HL-60 (cell line): Measurements from ENCODE around the gene NPEPL1.

ENCODE experiments used
- GABPA ChIP-seq: IDR thresholded peaks from 2 replicates; pipeline ENCODE4 v1.6.1; 2012; ENCODE audit warnings: low read depth
- POLR2AphosphoS5 ChIP-seq: IDR thresholded peaks from 2 replicates; pipeline ENCODE4 v1.6.1; 2012; ENCODE audit warnings: low read depth
- SPI1 ChIP-seq: IDR thresholded peaks from 2 replicates; pipeline ENCODE4 v1.6.1; 2012; ENCODE audit warnings: low read depth, mild to moderate bottlenecking, borderline replicate concordance
- TF ChIP-seq, protein P1 (sequence below): IDR thresholded peaks from one replicate; pipeline ENCODE4 v1.5.1; 2011; ENCODE audit warnings: low read length, control low read depth, inconsistent platforms; ENCODE audit not compliant: insufficient read depth
- TF ChIP-seq, protein P2 (sequence below): IDR thresholded peaks from 2 replicates; pipeline ENCODE4 v1.6.1; 2012; ENCODE audit warnings: low read depth; ENCODE audit not compliant: insufficient replicate concordance

DNA sequence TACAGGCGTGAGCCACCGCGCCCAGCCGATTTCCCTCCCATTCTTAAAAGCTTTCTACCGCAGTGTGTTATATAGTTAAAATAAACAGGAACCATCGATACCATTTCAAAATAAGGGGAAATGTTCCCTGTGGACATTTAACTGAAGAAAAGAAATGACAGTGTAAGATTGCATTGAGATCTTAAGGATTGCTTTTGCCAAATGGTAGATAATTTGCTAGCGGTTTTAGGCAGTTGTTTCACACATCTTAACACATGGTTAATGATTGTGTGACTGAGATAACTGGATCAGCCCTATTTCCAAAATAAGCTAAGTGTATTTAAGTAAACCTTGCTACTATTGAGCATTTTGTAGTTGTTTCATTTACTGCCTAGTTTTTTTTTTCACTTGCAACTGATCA lies 25.9 kb upstream of the NPEPL1 start:
- TF ChIP-seq, protein P1, sequence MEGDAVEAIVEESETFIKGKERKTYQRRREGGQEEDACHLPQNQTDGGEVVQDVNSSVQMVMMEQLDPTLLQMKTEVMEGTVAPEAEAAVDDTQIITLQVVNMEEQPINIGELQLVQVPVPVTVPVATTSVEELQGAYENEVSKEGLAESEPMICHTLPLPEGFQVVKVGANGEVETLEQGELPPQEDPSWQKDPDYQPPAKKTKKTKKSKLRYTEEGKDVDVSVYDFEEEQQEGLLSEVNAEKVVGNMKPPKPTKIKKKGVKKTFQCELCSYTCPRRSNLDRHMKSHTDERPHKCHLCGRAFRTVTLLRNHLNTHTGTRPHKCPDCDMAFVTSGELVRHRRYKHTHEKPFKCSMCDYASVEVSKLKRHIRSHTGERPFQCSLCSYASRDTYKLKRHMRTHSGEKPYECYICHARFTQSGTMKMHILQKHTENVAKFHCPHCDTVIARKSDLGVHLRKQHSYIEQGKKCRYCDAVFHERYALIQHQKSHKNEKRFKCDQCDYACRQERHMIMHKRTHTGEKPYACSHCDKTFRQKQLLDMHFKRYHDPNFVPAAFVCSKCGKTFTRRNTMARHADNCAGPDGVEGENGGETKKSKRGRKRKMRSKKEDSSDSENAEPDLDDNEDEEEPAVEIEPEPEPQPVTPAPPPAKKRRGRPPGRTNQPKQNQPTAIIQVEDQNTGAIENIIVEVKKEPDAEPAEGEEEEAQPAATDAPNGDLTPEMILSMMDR = no peak
- no peak for TF ChIP-seq POLR2AphosphoS5
- TF ChIP-seq SPI1 = no peak
- TF ChIP-seq, protein P2, sequence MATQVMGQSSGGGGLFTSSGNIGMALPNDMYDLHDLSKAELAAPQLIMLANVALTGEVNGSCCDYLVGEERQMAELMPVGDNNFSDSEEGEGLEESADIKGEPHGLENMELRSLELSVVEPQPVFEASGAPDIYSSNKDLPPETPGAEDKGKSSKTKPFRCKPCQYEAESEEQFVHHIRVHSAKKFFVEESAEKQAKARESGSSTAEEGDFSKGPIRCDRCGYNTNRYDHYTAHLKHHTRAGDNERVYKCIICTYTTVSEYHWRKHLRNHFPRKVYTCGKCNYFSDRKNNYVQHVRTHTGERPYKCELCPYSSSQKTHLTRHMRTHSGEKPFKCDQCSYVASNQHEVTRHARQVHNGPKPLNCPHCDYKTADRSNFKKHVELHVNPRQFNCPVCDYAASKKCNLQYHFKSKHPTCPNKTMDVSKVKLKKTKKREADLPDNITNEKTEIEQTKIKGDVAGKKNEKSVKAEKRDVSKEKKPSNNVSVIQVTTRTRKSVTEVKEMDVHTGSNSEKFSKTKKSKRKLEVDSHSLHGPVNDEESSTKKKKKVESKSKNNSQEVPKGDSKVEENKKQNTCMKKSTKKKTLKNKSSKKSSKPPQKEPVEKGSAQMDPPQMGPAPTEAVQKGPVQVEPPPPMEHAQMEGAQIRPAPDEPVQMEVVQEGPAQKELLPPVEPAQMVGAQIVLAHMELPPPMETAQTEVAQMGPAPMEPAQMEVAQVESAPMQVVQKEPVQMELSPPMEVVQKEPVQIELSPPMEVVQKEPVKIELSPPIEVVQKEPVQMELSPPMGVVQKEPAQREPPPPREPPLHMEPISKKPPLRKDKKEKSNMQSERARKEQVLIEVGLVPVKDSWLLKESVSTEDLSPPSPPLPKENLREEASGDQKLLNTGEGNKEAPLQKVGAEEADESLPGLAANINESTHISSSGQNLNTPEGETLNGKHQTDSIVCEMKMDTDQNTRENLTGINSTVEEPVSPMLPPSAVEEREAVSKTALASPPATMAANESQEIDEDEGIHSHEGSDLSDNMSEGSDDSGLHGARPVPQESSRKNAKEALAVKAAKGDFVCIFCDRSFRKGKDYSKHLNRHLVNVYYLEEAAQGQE = no peak
- TF ChIP-seq GABPA = no peak
